GM18498 (cell line): Measurements from ENCODE around the gene TLK1.
"Not testable (repeated sequence)": the region's sequence is repeated elsewhere in the genome, so short reads cannot be mapped to it uniquely, and the experiment has no call there.

ENCODE experiments used
- ATAC-seq: cut with Tn5 transposase; IDR thresholded peaks from one replicate; pipeline ENCODE4 v1.9.1; 2021; ENCODE audit warnings: mild to moderate bottlenecking, moderate library complexity; ENCODE audit not compliant: unreplicated experiment

The TLK1 gene

GRCh38 chr2:171086352-171087290 lies 74.1 kb downstream of the TLK1 start:
- no peak for ATAC-seq

DNA sequence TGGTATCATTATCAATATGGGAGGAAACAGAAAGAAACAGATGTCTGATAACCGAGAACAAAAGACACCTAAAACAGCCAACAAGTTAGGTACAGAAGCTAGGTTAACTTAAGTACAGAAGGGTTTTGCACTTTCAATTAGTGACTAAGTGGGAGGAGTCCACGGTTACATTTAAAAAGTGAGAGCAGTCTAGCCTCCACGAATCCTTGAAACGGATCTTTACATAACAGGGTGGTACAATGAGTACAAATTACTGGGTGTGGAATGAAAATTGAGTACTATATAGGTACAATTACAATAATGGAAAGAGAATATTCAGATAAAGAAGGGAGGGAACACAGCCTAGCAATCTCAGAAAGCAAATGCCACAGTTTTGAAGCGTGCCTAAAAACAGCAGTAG lies 76.6 kb downstream of the TLK1 start:
- ATAC-seq, result peak; percentile 74

DNA sequence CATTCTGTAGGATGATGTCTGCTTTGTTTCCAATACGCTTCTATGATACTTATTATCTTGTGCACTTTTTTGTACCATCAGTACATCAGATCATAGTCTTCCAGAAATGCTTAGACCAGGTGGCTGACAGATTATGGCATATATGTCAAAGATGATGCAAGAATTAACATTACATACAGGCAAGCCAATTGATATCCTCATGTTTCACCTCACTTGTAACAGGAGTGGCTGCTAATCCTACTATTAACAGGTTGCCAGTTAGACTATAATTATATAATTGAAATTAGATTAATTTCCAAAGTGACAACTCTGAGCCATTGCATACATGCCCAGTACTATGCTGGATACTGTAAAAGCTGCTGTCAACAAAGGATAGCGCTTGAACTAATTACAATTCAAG lies 77.2 kb downstream of the TLK1 start:
- no peak for ATAC-seq

GRCh38 chr2:171081649-171082111 lies 79.0 kb downstream of the TLK1 start:
- no peak for ATAC-seq

DNA sequence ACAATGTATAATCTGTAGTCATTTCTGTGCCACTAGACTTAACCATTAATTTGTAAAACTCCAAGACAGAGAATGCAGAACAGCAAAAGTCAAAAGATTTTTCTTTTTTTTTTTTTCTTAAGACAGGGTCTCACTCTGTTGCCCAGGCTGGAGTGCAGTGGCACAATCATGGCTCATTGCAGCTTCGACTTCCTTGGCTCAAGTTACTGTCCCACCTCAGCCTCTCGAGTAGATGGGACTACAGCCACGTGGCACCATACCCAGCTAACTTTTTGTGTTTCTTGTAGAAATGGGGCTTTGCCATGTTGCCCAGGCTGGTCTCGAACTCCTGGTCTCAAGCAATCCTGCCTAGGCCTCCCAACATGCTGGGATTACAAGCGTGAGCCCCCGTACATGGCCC lies 80.1 kb downstream of the TLK1 start:
- ATAC-seq, result no peak

- not testable (repeated sequence) for ATAC-seq
These were observed 84.3 kb downstream of the TLK1 start for GRCh38 chr2:171076422-171076821.

DNA sequence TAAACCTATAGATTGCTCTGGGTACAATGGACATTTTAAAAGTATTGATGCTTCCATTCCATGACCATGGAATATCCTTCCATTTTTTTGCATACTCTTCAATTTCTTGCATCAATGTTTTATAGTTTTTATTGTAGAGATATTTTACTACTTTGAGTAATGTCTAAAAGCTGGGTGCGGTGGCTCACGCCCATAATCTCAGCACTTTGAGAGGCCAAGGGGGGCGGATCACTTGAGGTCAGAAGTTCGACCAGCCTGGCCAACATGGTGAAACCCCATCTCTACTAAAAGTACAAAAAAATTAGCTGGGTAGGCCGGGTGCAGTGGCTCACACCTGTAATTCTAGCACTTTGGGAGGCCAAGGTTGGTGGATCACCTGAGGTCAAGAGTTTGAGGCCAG lies 88.5 kb downstream of the TLK1 start:
- no peak for ATAC-seq

DNA sequence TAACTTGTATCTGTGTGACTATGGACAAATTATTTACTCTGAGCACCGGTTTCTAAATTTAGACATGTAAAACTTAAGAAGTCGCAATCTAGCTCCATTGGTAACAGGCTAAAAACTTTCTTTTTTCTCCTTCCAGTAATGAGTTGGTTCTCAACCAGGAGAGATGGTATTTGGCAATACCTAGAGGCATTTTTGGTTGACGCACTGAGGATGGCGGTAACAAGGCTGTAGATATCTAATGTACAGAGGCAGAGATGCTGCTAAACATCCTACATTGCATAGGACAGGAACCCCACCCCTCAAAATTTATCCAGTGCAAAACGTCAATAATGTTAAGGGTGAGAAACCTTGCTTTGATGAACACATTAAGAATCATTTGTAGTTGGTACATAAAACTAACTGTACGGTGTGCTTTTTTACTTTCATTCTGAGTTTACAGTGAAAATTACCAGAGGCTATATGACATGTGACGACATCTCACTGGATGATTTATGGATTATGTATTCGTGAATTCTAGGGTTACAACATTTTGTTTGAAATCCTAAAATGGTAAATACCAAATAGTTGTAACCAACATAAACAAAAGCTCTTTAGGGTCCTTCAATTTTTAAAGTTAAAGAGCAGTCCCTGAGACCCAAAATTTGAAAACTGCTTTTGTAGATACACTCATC lies 91.3 kb downstream of the TLK1 start:
- no peak for ATAC-seq

DNA sequence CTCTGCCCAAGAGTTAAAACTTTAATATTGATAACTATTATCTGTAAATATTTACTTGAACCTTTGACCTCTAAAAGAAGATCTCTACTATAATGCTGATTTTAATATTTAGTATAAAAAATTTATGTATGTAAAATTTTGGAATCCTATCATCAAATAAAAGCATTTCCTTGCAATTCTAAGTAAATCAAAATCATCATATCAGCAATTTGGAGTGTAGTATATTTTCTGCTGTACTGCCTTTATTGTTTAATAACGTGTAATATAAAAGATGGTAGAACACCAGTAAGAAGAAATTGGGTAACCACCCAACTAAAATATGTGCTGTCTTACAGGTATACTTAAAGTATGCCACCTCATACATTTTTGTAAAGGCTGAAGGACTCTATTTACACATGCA lies 94.6 kb downstream of the TLK1 start:
- no peak for ATAC-seq

DNA sequence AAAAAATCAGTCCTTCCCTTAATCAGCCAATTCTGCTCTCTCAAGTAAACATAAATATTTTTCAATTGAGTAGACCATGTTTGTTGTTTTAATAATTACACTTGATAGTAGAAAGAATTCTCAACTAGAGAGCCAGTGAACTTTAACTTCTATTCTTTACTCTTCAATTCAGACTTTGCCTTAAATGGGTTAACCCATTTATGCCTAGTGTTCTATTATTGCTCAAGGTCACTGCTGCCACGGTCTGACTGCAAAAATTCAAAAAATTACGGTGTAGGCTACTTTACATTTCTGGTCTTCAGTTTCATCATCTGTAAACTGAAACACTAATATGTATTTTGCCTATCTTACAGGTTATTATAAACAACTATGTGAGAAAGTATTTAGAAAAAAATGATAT lies 103.1 kb downstream of the TLK1 start:
- no peak for ATAC-seq

GRCh38 chr2:171056307-171056706 lies 104.4 kb downstream of the TLK1 start:
- no peak for ATAC-seq

- no peak for ATAC-seq
These were observed 111.0 kb downstream of the TLK1 start for GRCh38 chr2:171049691-171050090.

- no peak for ATAC-seq
These were observed 114.6 kb downstream of the TLK1 start for GRCh38 chr2:171046048-171046560.

DNA sequence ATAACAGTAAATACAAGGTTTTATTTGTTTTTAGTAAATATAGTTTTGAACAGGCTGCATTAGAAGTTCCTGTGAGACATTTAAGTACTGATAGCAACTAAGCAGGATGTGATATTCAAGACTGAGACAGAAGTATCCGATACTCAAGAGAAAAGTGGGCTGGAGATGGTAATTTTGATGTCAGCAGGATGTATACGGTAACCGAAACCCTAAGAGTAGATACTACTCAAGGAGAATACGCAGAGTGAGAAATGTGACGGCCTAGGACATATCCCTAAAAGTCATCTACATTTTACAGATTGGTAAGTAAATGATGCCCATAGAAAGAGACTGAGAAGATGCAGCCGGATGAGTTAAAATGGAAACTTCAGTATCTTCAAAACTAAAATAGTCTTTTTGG lies 116.3 kb downstream of the TLK1 start:
- no peak for ATAC-seq

GRCh38 chr2:171042253-171042969 lies 118.3 kb downstream of the TLK1 start:
- no peak for ATAC-seq

GRCh38 chr2:171036532-171036931 lies 124.2 kb downstream of the TLK1 start:
- no peak for ATAC-seq

DNA sequence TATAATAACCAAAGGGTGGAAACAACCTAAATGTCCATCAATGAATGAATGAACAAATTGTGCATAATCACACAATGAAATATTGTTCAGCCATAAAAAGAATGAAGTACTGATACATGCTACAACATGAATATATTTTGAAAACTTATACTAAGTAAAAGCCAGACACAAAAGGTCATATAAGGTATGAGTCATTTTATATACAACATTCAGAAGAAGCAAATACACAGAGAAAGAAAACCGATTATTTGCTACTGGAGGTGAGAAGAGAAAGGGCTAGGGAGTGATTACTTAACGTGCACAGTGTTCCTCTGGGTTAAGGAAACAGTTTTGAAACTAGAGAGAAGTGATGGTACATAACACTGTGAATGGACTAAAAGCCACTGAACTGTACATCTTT lies 126.4 kb downstream of the TLK1 start:
- ATAC-seq, result no peak

GRCh38 chr2:171025214-171025613 lies 135.5 kb downstream of the TLK1 start:
- ATAC-seq, result no peak

GRCh38 chr2:171018522-171018921 lies 142.2 kb downstream of the TLK1 start:
- peak; percentile 91 for ATAC-seq

- ATAC-seq, result no peak
These were observed 144.6 kb downstream of the TLK1 start for GRCh38 chr2:171016125-171016524.

DNA sequence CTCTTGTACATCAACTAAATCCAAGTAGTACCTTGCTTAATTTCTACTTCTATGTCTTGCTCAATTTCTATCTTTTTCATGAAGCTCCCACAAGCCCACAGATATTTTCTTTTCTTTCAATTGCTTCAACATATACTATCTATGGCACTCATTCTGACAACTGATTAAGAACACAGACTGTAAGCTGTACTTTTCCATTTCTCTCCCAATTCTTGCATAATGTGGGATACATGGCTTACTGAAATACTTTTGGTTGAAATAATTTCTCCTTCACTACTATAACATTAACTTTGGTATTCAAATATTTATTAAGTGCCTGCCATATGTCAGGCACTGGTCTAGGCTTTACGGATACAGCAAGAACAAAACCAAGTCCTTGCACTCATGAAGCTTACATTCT lies 146.8 kb downstream of the TLK1 start:
- no peak for ATAC-seq
